Neural cell (in vitro differentiated cells): ENCODE measurements around the gene XRCC6.
"Not testable (repeated sequence)": the region's sequence is repeated elsewhere in the genome, so short reads cannot be mapped to it uniquely, and the experiment has no call there.

Source experiments
- EP300 ChIP-seq: fragments of 450-650 bp; conservative IDR thresholded peaks from 2 replicates; pipeline ENCODE4 v1.6.1; 2014; ENCODE audit warnings: antibody characterized with exemption, mild to moderate bottlenecking, moderate library complexity; ENCODE audit not compliant: poor library complexity, severe bottlenecking
- MXI1 ChIP-seq: fragments of 450-650 bp; conservative IDR thresholded peaks from 2 replicates; pipeline ENCODE4 v1.6.1; 2014; ENCODE audit warnings: antibody characterized with exemption, mild to moderate bottlenecking; ENCODE audit not compliant: poor library complexity, severe bottlenecking
- TF ChIP-seq, protein P1 (sequence below): fragments of 450-650 bp; IDR thresholded peaks from 2 replicates; pipeline ENCODE4 v1.5.1; 2014; ENCODE audit warnings: antibody characterized with exemption, mild to moderate bottlenecking, moderate library complexity; ENCODE audit not compliant: poor library complexity, severe bottlenecking

DNA sequence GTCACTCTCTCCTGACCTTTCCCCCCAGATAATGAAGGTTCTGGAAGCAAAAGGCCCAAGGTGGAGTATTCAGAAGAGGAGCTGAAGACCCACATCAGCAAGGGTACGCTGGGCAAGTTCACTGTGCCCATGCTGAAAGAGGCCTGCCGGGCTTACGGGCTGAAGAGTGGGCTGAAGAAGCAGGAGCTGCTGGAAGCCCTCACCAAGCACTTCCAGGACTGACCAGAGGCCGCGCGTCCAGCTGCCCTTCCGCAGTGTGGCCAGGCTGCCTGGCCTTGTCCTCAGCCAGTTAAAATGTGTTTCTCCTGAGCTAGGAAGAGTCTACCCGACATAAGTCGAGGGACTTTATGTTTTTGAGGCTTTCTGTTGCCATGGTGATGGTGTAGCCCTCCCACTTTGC, 42.5 kb downstream of the XRCC6 start:
- TF ChIP-seq EP300, MXI1: not testable (repeated sequence)
- TF ChIP-seq, protein P1, sequence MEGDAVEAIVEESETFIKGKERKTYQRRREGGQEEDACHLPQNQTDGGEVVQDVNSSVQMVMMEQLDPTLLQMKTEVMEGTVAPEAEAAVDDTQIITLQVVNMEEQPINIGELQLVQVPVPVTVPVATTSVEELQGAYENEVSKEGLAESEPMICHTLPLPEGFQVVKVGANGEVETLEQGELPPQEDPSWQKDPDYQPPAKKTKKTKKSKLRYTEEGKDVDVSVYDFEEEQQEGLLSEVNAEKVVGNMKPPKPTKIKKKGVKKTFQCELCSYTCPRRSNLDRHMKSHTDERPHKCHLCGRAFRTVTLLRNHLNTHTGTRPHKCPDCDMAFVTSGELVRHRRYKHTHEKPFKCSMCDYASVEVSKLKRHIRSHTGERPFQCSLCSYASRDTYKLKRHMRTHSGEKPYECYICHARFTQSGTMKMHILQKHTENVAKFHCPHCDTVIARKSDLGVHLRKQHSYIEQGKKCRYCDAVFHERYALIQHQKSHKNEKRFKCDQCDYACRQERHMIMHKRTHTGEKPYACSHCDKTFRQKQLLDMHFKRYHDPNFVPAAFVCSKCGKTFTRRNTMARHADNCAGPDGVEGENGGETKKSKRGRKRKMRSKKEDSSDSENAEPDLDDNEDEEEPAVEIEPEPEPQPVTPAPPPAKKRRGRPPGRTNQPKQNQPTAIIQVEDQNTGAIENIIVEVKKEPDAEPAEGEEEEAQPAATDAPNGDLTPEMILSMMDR, result not testable (repeated sequence)
